GM19043 (cell line): ENCODE measurements around the gene TMEM164.

Experiments
- ATAC-seq: cut with Tn5 transposase; IDR thresholded peaks from one replicate; pipeline ENCODE4 v1.9.1; 2021; ENCODE audit warnings: low read depth; ENCODE audit not compliant: unreplicated experiment

TMEM164 gene

DNA sequence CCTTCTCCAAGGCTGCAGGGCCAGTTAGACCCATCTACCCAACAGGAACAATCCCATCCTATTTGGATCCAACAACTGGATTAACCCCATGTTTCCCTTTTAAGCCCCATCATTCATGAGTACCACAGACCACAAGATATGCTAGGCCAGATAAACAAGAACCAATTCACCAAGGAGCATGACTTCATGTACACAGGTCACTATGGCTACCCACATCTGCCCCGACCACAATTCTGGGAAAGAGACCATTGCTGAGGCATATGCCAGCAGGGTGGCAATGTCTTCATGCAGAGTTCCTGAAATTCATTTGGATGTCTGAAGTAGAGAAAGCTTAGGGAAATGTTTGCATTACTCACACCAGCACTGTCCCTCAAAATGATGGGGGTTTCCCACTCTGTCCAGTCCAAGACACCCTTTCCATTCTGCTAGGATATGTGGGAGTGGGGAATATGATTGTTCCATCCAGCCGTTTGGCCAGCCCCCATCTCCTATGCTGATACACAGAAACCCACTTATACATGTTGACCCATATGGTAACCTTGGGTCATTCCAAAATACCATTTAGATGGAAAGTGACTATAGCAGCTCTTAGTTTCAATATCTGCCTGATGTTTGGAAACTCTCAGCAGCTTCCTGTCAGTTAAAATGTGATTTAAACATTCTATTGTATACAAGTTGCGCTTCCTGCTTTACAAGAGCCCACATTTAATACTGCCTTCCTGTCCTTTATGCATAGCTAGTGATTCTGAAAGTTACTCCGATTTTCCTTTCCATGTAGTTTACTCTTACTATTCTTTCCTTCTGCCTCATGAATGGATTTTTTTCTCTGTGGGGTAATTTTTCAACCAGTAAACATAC is 186.0 kb downstream of the TMEM164 start:
- ATAC-seq: no peak

DNA sequence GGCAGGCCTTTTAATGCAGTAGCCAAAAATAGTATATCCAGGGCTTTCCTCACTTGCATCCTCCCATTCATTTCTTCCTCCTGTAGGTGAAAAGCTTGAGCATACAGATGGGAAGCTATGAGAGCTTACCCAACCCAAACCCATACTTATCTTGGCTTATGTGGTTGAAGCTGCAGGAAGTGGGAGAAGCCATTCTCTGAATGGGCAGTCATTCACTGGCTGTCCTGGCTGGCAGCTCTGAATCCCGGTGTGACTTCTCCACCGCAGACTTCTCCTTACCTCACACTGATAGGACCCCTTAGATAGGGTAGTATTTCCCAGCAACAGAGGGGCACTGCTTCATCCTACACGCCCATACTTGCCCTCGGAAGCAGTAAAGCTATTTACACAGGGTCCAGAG is 189.6 kb downstream of the TMEM164 start:
- ATAC-seq: no peak

DNA sequence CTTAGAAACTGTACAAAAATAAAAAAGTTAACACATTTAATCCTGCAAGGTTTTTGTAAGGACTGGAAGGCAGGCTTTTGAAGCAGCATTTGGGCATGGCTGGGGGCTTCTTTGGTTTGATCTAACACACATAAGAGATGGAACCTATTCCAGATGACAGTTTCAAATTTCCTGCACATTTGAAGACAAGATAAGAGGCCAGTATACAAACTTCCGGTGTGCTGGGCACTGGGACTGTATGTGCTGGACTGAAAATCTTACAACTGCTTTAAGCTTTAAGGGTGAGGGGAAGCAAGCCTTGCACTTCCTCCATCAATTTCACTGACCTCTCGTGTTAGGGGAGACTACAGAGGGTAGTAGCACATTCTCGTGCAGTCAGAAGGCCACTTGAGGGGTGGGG is 192.1 kb downstream of the TMEM164 start:
- no peak for ATAC-seq

DNA sequence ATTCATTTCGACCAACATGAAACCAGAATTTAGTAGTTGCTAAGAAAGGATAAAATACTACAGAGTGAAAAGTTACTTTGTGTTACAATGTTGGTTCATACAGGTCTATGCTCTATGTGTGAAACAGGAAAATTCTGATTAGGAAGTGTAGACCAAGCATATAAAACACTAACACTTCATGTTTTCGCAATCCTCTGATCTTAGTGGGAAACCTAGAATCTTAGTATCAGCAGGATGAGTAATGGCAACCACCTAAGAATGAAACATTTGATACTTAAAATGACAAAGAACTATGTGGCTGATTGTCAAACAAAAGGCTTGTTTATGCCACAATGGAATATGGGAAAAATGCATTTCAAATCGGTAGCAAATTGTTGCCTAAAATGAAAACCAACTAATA is 198.9 kb downstream of the TMEM164 start:
- no peak for ATAC-seq

DNA sequence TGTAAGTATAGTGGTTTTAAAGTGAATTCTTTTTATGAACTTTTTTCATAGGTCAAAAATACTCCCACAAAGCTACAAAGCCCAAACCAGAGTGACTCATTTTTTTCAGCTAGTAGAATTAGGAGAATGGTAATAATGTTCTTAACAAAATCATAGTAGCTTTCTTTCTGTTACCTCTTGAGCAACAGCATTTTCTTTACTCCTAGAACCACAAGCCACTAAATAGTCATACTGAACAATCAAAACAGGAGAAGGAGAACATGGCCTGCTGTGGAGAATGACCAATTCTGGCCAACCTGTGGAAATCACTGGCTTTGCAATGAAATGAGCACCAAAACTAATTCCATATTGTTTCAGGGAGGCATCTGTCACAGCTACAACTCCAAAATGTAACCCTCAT is 202.1 kb downstream of the TMEM164 start:
- ATAC-seq: no peak

DNA sequence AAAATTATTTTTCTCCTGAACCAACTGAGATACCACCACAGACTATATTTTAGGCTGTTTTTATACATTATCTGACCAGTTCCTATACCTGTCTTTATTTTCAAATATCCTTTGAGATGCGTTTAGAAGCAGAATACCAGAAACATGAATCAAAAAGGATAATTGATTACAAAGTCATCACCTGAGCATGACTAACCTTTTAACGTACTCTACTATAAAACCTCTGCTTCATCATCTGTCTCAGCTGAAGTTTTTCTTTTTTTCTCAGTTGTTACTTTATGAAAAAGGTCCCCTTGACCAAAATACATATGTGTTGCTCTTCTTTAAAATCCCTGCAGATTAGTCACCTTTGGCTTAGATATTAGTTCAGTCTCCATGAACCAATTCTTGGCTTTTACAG is 205.2 kb downstream of the TMEM164 start:
- ATAC-seq: no peak

DNA sequence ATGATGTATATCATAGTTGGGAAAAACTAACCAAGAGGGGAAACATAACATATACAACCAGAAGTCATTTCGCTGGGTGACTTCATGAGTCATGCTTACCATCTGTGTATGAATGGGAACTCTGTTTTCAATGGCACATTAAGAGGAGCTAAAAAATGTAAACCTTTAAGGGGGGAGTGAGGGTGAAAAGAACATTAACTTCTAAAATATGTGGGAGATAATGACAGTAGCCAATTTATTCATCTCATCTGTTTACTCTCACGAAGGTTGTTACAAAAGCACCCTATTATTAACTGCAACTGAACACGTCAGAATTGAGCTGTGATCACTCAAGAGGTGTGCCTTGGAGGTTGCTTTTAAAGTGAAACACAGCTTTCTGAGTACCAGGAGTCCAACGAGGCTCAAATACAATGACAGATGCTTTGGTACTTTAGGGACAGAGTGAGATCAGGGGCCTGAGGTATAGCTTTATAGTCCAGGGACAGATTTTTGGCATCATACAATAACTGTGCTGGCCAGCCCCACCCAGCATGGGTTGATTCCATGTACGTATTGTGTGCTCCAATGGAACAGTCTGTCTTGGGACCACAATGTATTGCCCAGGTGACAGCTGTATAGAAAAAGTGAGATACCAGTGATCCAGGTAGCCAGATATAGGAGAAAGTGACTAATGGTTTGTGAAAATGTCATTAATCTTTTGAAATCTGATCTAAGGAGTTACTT is 207.7 kb downstream of the TMEM164 start:
- no peak for ATAC-seq

DNA sequence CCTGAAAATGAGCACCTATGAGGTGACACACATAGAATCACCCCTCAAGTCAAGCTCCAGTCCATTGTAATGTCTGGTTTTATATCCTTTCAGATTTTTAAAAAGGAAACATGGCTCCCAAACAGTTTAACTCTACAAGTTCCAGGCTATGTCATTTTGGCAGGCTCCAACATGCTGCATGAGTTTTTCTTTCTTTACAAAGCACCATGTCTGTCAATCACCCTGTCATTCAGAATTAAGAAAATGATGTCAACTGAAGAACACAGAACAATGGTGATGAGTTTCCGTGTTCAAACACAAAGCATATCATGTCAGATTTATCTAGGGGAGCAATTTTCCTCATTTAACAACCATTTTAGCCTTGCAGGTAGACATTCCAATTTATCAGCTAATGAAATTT is 208.4 kb downstream of the TMEM164 start:
- ATAC-seq: no peak

DNA sequence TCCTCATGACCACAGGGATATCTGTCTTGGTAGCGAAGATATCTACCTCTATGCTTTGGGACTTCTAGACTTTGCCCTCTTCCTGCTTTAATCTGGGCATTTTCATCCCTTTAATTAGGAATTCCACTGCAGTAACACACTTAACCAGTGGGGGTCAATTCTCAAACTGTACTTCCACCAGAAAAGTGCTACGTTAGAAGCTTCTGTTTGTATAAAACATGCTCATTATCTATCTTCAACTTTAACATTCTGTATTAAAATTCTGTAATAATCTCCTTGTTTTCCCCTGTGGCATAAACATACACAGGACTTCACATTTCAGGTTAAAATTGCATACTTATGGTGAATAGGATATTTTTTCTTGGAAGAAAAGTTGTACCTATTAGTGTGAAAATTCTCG is 209.4 kb downstream of the TMEM164 start:
- ATAC-seq: no peak

DNA sequence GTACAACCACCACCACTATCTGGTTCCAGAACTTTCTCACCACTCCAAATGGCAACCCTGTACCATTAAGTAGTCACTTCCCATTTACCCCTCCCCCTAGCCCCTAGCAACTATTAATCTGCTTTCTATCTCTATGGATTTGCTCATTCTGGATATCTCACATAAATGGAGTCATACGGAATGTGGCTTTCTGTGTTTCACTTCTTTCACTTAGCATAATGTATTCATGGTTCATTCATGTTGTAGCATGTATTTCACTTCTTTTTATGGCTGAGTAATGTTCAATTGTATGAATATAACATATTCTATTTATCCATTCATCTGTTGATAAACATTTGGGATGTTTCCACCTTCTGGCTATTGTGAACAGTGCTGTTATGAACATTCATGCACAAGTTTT is 210.3 kb downstream of the TMEM164 start:
- ATAC-seq: no peak

DNA sequence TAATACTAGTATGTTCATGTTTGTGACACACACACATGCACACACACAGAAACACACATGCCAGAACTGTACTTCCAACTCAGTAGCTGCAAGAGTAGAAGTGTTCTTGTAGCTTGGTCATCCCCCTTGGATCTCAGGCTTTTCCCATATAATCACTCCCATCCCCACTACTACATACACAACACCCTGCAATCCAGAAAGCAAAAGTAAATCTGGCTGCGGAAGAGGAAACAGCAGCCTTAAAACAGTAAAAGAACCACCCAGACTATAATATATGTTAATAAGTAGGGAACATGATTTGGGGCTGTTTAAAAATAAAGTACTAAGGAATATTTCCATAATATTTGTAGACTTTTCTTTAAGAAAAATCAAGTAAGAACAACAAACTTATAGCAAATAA is 211.8 kb downstream of the TMEM164 start:
- ATAC-seq: no peak

DNA sequence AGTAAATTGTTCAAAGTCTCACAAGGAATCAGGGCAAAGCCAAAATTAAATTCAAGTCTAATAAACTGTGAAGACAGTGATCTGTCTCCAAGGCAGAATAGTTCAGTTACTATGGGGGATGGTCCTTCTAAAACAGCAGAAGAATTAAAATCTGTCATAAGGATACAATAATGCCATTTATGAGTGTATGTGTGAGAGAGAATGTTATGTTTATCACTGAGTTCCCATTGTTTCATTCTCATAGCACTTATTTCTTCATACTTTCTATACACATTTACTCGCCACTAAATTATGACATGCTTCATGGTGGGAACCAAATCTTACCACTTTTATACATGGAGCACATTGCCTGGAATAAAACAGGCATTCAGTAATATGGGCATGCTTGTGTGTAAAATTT is 212.5 kb downstream of the TMEM164 start:
- no peak for ATAC-seq

DNA sequence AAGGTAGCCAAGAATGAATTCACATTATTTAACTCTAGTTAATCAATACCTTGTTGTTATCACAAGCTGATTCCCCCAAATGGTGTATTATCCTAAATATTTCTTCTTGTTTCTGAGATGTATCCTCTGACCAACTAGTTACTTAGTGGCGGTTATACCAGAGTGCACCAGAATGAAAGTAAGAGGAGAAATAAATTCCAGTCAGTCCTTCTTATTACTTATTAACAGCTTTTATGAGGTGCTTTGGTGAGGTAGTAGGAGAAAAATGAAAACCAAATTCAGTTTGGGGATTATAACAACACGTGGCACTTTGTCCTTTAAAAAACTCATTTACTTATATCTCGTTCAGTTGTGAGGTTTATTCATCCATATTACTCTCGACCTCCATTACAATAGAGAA is 213.1 kb downstream of the TMEM164 start:
- ATAC-seq: no peak

DNA sequence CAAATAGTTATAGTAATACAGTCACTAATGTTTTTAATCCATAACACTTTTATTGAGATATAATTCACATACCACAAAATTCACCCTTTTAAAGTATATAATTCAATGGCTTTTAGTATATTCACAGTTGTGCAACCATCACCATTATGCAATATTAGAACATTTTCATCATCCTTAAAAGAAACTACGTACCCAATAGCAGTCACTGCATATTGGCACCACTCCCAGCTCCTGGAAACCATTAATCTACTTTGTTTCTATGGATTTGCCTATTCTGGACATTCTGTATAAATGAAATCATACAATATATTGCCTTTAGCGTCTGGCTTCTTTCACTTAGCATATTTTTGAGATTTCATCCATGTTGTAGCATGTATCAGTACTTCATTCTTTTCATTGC is 215.7 kb downstream of the TMEM164 start:
- no peak for ATAC-seq

DNA sequence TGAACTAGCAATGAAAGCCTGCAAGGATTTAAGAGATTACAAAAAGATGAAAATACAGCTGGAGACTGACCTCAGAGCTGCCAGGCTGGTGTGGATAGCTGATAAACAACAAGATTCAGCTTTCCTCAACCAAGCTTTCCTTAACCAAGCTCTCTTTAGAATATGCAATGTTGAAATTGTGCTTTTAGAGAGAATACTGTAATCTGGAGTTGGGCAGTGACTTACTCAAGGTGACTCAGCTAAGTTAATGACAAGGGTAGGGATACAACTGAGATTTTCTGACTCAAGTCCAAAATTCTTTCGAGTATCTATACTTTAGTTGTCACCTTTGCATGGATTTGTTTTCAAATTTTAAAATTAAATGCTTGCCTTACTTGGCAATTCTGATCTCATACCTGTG is 217.0 kb downstream of the TMEM164 start:
- no peak for ATAC-seq

DNA sequence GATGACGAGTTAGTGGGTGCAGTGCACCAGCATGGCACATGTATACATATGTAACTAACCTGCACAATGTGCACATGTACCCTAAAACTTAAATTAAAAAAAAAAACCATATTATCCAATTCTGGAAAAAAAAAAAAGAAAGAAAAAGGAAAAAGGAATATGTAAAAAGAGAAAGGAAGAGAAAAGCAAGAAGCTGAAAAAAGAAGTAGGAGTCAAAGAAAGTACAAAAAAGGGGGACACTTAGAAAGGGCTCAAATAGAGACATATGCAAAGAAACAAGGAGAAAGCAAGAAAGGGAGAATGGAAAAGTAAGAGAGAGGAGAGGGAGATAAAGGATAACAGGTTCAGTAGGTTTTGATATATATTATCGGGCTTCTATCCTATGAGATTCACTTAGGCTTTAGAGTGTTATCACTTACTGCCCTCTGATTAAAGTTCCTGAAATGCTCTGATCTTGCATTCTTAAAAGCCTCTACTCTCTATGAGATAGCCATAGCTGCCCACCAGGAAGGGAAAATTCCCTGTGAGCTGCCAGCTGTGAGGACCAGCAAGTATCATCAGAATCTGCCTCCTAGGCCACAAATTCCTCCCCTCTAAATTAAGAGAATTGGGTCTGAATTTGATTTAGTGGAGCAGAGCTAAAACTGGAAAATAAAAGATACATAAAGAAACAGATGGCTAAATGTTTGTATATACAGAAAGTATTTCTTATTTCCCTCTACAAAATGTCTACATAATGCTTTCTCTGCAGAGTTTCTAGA is 219.8 kb downstream of the TMEM164 start:
- no peak for ATAC-seq

DNA sequence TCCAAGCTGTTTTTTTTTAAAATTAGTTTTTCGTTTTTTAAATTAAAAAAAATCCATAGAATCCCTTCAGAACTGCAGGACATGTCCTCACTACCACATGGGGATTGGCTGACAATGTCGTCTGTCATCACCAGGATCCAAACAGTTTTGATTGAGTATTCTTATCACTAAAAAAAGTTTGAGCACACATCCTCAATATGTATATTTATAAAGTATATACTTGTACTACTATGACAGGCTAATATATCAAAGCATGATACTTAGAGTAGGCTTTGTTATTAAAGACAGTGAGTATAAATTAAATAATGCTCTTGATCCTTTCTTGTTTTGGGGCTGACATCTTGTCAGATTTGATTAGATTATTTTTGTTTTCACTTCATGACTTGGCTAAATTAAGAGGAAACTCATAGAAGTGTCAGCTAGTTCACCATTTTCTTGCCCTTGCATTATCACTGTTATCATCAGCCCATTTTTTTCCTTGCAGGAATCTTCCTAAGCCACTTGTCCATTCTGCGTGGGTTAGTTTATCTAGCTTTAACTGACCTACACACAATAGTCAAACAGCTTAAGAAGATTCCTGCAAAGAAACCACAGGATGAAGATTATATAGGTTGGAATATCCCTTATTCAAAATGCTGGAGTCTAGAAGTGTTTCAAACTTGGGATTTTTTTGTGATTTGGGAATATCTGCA is 222.2 kb downstream of the TMEM164 start:
- ATAC-seq: no peak

DNA sequence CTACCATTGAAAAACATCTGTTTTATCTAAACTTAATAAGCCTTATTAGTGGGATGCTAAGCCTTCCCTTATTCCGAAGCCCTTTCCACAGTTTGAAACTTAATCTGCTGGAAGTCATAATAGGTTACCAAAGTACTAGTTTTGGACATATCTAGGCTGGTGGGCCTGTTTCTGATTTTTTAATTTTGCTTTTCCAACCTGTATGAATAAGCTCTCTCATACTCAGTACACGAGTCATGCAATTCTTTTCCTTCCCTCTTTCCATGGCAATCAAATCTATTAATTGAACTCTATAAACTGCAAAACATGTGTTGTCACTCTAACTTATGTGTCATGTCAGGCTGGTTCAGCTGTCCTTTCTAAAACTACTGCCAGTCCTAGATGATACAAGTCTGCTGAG is 224.0 kb downstream of the TMEM164 start:
- no peak for ATAC-seq
